Gastroesophageal sphincter (tissue), 4 donors: ENCODE results near the gene XRCC1. TPM values are rescaled to one million over a fixed set of nuclear protein-coding genes. Genes with fewer than 3 reads are reported as not detected.

Source experiments
- ATAC-seq: fragments of 150-250 bp; one replicate; pipeline ENCODE4 v1.9.1; 2016; ENCODE audit warnings: mild to moderate bottlenecking, moderate library complexity
- H3K27ac ChIP-seq, 4 donors: fragments of 200-600 bp; sonication (generic) in 3 of 4; 1 replicate in 3 of 4; 2 replicates in 1 of 4; pipeline ENCODE4 v1.5.1; 2016 to 2019
- H3K27me3 ChIP-seq: fragments of 200-600 bp; sonication (generic); one replicate; pipeline ENCODE4 v1.5.1; 2019
- H3K36me3 ChIP-seq, 2 donors: fragments of 200-600 bp; sonication (generic); one replicate each; pipeline ENCODE4 v1.5.1; 2019; ENCODE audit warnings: control low read depth in 1 of 2
- H3K4me1 ChIP-seq, 3 donors: fragments of 200-600 bp; sonication (generic); 1 replicate in 2 of 3; 2 replicates in 1 of 3; pipeline ENCODE4 v1.5.1; 2016 to 2019; ENCODE audit warnings: control low read depth in 2 of 3
- H3K4me3 ChIP-seq, 2 donors: fragments of 200-600 bp; sonication (generic); one replicate each; pipeline ENCODE4 v1.5.1; 2019; ENCODE audit warnings: mild to moderate bottlenecking in 1 of 2, moderate library complexity in 1 of 2
- H3K9me3 ChIP-seq, 3 donors: fragments of 200-600 bp; sonication (generic); one replicate each; pipeline ENCODE4 v1.5.1; 2017 to 2019; ENCODE audit warnings: control low read depth in 2 of 3
- EP300 ChIP-seq: sonication (generic); formaldehyde crosslinking; IDR thresholded peaks from one replicate; pipeline ENCODE4 v1.6.1; 2017; ENCODE audit warnings: antibody characterized with exemption, mild to moderate bottlenecking
- POLR2A ChIP-seq, 2 donors: fragments of 450-650 bp; IDR thresholded peaks; one replicate each; pipeline ENCODE4 v1.6.1; 2017; ENCODE audit warnings: antibody characterized with exemption in 2 of 2, mild to moderate bottlenecking in 2 of 2, moderate library complexity in 1 of 2
- POLR2AphosphoS5 ChIP-seq: sonication (generic); formaldehyde crosslinking; IDR thresholded peaks from one replicate; pipeline ENCODE4 v1.6.1; 2017; ENCODE audit warnings: antibody characterized with exemption
- WGBS, 2 donors: methylation state at CpG; one replicate each; pipeline ENCODE4 v1.1.5; 2018; ENCODE audit warnings: low coverage in 1 of 2; 5-methylcytosine and 5-hydroxymethylcytosine counted together
- total RNA-seq, 4 donors: library from RNA; depleted of rRNA; stranded (reverse); fragments of >200 nt; gene quantifications; one replicate each; pipeline ENCODE4 v1.1.0, GENCODE V29; 2016
- TF ChIP-seq, protein P1 (sequence below), 4 experiments: fragments of 200-600 bp in 2 of 4; fragments of 450-650 bp in 2 of 4; sonication (generic) in 1 of 4; IDR thresholded peaks; one replicate each; pipeline ENCODE4 v1.5.1; 2017 to 2019; ENCODE audit warnings: antibody characterized with exemption in 4 of 4, mild to moderate bottlenecking in 2 of 4, moderate library complexity in 2 of 4

The XRCC1 gene
- total RNA-seq, 4 donors from 2014 or later, result 17.9 to 31.0 (median 22.6) TPM

DNA sequence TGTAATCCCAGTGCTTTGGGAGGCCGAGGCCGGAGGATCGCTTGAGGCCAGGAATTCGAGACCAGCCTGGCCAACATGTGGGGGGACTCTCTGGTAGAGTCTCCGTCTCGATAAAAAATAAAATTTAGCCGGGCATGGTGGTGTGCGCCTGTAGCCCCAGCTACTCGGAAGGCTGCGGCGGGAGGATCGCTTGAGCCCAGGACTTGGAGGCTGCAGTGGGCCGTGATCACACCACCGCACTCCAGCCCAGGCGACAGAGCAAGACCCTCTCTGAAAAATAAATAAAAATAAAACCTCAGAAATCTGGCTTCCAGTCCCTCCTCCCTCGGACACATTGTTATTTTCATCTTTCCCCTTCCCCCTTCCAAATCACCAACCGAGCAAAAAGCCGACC is 20.3 kb upstream of the XRCC1 start:
- peak; percentile 19 for ATAC-seq
- Histone ChIP-seq H3K4me3 (peak overlapping the region; percentile 45 to 63), H3K4me1 (peaks cover 5 to 52% (median 29%) of the 10 kb centered on the region in 3 donors), H3K36me3 (peaks cover 0 to 62% of the 10 kb centered on the region in 2 donors), H3K27me3 (no peaks in the 10 kb centered on the region), H3K27ac (peak overlapping the region; percentile 62 to 97 (median 87)), H3K9me3 (no peaks in the 10 kb centered on the region)
- TF ChIP-seq POLR2AphosphoS5, result no peak
- TF ChIP-seq, protein P1, sequence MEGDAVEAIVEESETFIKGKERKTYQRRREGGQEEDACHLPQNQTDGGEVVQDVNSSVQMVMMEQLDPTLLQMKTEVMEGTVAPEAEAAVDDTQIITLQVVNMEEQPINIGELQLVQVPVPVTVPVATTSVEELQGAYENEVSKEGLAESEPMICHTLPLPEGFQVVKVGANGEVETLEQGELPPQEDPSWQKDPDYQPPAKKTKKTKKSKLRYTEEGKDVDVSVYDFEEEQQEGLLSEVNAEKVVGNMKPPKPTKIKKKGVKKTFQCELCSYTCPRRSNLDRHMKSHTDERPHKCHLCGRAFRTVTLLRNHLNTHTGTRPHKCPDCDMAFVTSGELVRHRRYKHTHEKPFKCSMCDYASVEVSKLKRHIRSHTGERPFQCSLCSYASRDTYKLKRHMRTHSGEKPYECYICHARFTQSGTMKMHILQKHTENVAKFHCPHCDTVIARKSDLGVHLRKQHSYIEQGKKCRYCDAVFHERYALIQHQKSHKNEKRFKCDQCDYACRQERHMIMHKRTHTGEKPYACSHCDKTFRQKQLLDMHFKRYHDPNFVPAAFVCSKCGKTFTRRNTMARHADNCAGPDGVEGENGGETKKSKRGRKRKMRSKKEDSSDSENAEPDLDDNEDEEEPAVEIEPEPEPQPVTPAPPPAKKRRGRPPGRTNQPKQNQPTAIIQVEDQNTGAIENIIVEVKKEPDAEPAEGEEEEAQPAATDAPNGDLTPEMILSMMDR (IDR thresholded peaks at IDR 0.05), result peak in 1 of 4 experiments; percentile 10
- 0 to 2% methylated on average over 2 to 8 of the region's 18 CpGs for whole genome bisulfite sequencing, 2 donors

DNA sequence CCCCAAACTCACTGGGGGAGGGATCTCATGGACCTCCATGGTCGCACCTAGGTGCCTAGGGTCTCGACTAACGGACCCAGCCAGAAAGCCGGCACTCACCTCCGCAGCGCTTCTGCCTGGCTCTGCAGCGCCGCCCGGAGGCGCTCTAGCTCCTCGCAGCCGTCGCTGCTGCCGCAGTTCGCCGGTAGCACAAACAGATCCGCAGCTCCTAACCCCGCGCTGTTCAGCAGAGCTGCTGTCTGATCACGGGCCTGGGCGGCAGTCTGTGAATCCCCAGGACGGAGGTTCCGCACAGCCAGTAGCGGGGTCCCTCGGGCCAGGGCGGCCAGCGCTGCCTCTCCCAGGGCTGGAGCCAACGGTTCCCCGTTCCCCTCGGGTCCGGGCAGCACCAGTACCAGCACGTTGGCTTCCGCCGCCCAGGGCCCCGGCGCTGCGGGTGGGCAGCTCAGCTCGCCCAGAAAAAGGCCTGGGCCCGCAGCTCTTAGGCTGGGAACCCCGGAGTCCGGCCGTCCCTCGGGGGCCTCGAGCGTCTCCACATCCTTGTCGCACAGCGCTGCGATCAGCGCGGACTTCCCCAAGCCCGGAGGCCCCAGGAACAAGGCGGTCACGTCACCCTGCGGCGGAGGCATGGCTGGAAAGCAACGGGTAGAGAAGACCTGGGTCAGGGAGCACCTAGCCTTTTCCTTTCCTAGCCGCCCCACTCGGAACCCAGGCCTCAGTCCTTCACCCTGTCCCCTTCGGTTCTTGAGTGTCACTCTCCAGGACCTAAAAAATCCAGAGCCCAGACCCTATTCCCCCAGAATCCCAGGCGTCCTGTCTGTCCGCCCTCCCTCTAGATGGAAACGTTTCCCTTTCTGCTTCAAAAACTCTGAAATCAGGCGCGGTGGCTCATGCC is 19.6 kb upstream of the XRCC1 start:
- H3K9me3 ChIP-seq, result no peaks in the 10 kb centered on the region
- peaks cover 0 to 62% of the 10 kb centered on the region in 2 donors for H3K36me3 ChIP-seq
- peak overlapping the region; percentile 62 to 97 (median 87) for H3K27ac ChIP-seq
- WGBS, 2 donors, result 2% methylated on average over 9 of the region's 64 CpGs; no CpG with 5 or more reads in 1 of the 2 donors
- peak overlapping the region; percentile 45 to 63 for H3K4me3 ChIP-seq
- peaks cover 5 to 52% (median 29%) of the 10 kb centered on the region in 3 donors for H3K4me1 ChIP-seq
- no peaks in the 10 kb centered on the region for H3K27me3 ChIP-seq
- TF ChIP-seq POLR2AphosphoS5 (no peak), POLR2A (IDR thresholded peaks at IDR 0.05) (no peak), EP300 (no peak)
- TF ChIP-seq, protein P1 (IDR thresholded peaks at IDR 0.05), result peak in 3 of 4 experiments; percentile 45 to 65 (median 53)
- no peak for ATAC-seq

DNA sequence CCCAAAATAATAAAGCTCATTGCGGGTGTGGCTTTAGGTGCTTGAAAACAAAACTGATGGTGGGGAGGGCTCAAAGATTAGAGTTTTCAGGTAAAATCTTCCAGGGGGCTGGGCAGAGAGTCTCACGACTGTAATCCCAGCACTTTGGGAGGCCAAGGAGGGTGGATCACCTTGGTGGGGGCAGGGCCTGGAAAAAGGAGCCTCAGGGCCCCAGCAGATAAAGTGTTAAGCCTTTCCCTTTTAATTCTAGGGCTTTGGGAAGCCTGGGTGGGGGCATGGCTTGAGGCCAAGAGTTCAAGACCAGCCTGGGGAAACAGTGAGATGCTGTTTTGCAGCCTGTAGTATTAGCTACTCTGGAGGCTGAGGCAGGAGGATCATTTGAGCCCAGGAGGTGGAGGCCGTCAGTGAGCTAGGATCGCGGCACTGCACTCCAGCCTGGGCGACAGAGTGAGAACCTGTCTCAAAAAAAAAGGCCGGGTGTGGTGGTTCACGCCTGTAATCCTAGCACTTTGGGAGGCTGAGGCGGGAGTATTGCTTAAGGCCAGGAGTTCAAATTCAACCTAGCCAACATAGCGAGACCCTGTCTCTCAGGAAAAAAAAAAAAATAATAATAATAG is 18.9 kb upstream of the XRCC1 start:
- H3K9me3 ChIP-seq, result no peaks in the 10 kb centered on the region
- ATAC-seq, result no peak
- 58 to 75% methylated on average over 2 to 7 of the region's 10 CpGs for WGBS, 2 donors
- H3K27ac ChIP-seq, result peak overlapping the region in 3 of 4 donors; percentile 36 to 97 (median 92)
- peaks cover 5 to 52% (median 29%) of the 10 kb centered on the region in 3 donors for H3K4me1 ChIP-seq
- peaks cover 0 to 61% of the 10 kb centered on the region in 2 donors for H3K36me3 ChIP-seq
- no peaks in the 10 kb centered on the region for H3K27me3 ChIP-seq
- TF ChIP-seq EP300, result no peak
- peak overlapping the region; percentile 45 to 63 for H3K4me3 ChIP-seq

DNA sequence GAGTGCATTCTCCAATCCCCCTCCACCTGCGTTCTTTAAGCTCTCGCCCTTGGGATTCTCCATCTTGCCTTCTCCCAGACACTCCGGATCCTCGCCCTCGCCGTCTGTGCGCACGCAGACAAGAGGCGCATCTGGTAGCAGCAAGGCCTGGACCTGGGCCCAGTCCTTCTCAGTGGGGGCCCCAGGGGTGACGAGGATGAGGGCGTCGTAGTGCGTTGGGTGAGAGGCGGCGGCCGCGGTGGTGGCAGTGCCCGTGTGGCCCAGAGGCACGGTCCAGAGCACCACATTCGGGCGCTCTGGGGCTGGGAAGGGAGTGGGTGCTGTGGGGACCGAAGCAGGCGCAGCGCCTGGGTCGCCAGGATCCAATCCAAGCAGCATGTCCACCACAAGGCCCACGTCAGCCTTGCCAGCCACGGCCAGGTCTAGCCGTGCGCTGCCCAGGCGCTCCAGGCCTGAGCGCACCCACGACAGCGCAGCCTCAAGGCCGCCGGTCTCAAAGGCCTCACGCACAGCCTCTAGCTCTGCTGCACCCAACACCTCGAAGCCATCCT is 17.5 kb upstream of the XRCC1 start:
- Histone ChIP-seq H3K27me3 (no peaks in the 10 kb centered on the region), H3K4me1 (peaks cover 5 to 45% (median 28%) of the 10 kb centered on the region in 3 donors), H3K4me3 (no peak overlapping the region), H3K27ac (no peak overlapping the region), H3K9me3 (no peaks in the 10 kb centered on the region), H3K36me3 (peaks cover 0 to 63% of the 10 kb centered on the region in 2 donors)
- WGBS, 2 donors, result 88% methylated on average over 7 of the region's 37 CpGs; no CpG with 5 or more reads in 1 of the 2 donors
- ATAC-seq, result no peak
- TF ChIP-seq, protein P1 (IDR thresholded peaks at IDR 0.05), result no peak
- TF ChIP-seq POLR2AphosphoS5, result no peak
- no peak for TF ChIP-seq POLR2A (IDR thresholded peaks at IDR 0.05)
- TF ChIP-seq EP300, result no peak
